CD4-positive, alpha-beta T cell treated with Interleukin-1 beta for 1 hour (primary cell): ENCODE data around the gene C1QL3.
A peak's percentile ranks its signal among the peaks of the same experiment; 100 is the strongest.

Experiments
- DNase-seq, 2 donors: peaks; one replicate each; pipeline ENCODE4 v3.0.0-alpha.2; 2020 to 2022

The C1QL3 gene

GRCh38 chr10:16521311-16522016 is at the start of gene C1QL3:
C1QL3 (minus strand) TSS chr10:16521879; CDS start chr10:16521065, 814 bp downstream.
- peak in 1 of 2 donors; percentile 4 for DNase-seq

GRCh38 chr10:16570731-16571130 is 49.1 kb upstream of the C1QL3 start:
- DNase-seq, result no peak

DNA sequence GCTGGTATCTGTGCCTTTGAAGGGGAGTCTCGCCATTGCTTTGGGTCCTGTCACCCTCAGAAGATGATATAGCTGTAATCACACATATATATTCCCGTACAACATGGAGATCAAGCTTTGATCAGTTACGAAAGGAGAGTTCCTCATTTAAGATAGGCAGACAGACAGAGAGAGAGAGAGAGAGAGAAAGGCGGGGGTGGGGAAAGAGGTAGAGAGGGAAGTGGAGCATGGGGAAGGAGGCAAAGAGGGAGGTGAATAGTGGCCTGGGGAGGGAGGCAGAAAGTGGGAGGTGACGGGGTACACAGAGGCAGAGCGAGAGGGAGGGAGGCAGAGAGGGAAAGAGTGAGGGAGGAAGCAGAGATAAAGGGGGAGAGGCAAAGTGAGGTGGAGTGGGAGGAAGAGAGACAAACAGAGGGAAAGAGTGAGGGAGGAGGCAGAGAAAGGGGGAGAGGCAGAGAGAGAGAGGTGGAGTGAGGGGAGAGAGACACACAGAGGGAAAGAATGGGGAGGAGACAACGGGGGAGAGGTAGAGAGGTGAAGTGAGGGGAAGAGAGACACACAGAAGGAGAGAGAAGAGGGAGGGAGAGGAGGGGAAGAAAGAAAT is 44.6 kb upstream of the C1QL3 start:
- DNase-seq, result no peak

- DNase-seq, result no peak
Observed at GRCh38 chr10:16565604-16566003, 43.9 kb upstream of the C1QL3 start.

- DNase-seq, result no peak
Observed at GRCh38 chr10:16562891-16563290, 41.2 kb upstream of the C1QL3 start.

DNA sequence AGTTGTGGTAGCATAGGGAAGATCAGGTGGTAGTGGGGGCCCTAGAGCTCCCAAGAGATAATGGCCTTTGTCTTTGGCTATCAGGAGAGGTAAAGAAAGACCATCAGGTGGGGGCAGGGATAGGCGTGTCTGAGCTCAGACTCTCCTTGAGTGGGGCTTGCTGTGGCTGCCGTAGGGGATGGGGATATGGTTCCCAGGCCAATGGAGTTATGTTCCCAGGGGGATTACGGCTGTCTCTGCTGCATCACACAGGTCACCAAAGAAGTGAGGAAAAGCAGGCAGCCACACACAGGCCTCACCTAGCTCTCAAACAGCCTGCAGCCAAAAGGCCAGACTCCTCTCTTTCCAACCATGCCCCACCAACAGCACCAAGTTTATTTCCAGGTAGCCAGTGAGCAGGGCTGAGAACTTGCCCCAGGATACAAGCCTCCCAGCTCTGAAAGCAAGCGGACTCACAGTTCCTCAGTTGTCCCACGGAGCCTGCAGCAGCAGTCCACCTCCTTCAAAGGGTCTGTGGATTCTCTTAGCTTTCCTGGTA is 37.6 kb upstream of the C1QL3 start:
- DNase-seq, result no peak

DNA sequence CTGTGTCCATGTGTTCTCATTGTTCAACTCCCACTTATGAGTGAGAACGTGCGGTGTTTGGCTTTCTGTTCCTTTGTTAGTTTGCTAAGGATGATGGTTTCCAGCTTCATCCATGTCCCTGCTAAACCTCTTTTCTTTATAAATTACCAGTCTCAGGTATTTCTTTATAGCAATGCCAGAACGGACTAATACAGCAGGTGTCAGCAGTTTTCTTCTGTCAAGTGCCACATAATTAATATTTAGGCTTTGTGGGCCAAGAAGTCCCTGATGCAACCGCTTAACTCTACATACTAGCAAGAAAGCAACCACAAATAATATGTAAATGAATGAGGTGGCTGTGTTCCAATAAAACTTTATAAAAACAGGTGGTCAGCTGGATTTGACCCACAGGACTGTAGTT is 26.3 kb upstream of the C1QL3 start:
- no peak for DNase-seq

GRCh38 chr10:16545116-16545736 is 23.5 kb upstream of the C1QL3 start:
- DNase-seq, result peak in 1 of 2 donors; percentile 15

DNA sequence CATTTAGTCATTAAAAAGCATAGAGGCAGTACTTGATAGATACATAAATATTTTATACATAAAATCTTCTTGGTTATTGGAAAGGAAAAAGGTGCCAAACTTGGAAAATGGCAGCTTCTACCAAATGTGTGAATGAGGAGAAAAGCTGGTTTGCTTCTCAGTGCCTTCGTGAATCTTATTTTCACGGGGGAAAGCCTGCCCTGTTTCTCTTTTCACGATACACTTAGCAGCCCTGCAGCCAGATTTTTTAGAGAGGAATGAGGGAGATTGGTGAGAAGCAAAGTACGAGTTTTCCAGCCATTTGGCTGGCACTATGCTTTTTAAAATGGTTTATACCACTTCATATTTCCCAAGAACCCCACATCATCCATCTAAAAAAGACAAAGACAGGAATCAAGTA is 22.9 kb upstream of the C1QL3 start:
- no peak for DNase-seq

- no peak for DNase-seq
Observed at GRCh38 chr10:16544099-16544498, 22.4 kb upstream of the C1QL3 start.

- DNase-seq, result no peak
Observed at GRCh38 chr10:16536155-16536554, 14.5 kb upstream of the C1QL3 start.

GRCh38 chr10:16529853-16530252 is 8.2 kb upstream of the C1QL3 start:
- no peak for DNase-seq

DNA sequence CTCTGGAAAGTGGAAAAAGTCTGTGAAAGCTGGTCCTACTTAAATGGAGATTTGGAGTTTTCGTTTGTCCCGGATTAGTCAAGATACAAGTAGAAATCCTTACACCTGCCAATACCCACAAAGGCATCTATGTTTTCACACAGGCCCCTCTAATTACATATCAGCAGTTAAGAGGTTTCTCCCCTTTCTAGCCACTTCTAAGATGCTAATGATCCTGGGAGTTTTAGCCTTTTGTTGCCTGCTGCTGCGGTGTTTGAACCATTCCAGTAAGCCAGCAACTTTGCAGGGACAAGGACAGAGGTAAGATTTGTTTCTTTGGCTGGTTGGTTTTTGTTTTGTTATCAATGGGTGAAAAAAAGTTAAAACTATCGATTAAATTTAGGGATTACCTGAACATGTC is 5.8 kb upstream of the C1QL3 start:
- DNase-seq, result no peak

DNA sequence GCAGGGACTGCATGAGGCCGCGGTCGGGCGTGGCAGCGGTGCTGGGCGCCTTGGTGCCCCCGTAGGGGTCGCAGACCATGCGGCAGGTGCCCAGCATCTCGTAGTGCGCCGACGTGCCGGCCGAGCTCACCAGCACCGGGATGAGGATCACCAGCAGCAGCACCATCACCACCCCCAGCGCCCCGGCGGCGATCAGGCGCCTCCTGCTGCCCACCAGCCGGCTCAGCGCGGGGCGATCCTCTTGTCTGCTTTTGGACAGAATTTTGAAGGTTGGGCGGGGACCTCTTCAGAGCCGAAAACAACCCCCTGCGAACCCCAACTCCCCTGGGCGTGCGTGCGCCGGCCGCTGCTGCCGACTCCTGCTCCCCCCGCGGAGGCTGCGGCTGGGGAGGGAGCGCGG is 779 bp downstream of the C1QL3 start:
- DNase-seq, result peak in 1 of 2 donors; percentile 4

GRCh38 chr10:16519908-16520861 is 1.5 kb downstream of the C1QL3 start:
- DNase-seq, result no peak

DNA sequence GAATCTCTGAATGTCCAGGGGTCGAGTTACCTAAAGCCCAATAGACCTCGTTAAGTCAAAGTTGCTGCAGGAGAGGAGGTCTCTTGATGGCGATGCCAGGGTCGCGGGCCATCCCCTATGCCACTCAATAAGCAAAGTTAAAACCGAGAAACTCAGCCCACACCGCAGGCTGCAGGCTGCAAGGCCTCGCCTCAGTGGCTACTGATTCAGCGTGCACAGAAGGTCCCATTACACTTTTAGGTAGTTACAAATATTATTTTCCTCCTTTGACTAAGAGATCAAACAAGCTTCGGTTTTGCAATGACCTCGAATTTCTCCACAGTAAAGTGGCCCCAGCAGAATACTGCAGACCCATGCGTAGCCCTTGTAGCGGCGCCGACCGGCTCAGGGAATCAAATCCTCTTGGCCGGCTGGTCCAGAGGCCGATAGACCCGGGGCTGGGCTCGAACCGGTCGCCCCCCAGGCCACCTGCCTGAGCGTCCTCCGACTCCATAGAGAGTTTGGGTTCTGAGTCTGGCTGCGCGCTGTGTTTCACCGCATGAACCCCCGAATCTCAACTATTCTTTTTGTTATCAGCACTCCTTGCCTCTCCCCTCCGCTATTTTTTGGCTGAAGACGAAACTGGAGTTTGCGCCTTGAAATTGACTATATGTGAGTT is 2.3 kb downstream of the C1QL3 start:
- no peak for DNase-seq

- no peak for DNase-seq
Observed at GRCh38 chr10:16518822-16519221, 2.9 kb downstream of the C1QL3 start.

DNA sequence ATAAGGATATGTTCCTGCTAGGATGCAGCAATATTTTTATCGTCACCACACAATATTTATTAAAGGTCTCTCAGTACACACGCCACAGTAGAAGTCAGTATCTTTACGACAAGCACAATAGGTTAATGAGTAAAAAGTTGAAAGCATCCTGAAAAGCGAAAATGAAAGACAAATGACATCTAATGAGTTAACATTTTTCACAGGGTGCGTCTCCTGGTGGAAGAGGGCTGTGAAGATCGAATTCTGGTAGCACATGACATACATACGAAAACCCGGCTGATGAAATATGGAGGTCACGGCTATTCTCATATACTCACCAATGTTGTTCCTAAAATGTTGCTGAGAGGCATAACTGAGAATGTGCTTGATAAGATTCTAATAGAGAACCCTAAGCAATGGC is 10.8 kb downstream of the C1QL3 start:
- DNase-seq, result no peak

GRCh38 chr10:16509996-16510395 is 11.7 kb downstream of the C1QL3 start:
- DNase-seq, result no peak

DNA sequence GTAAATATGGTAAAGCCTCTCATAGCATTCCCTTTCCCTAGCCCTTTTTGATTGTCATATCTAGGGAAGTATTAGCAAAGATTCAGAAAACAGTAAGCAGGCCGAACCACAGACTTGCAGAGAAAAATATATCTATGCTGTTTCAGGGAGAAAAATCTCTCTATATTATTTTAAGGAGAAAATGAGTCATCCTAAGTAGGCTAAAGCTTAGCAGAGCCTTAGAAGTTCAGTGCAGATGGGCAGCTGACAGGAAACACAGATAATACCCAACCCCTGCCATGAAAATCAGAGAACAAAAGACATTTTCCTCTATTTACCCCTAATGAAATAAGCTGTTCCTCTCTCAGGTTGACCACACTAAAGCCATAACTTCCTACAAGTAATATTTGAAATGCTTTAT is 16.5 kb downstream of the C1QL3 start:
- DNase-seq, result no peak

GRCh38 chr10:16497911-16498310 is 23.8 kb downstream of the C1QL3 start:
- no peak for DNase-seq

DNA sequence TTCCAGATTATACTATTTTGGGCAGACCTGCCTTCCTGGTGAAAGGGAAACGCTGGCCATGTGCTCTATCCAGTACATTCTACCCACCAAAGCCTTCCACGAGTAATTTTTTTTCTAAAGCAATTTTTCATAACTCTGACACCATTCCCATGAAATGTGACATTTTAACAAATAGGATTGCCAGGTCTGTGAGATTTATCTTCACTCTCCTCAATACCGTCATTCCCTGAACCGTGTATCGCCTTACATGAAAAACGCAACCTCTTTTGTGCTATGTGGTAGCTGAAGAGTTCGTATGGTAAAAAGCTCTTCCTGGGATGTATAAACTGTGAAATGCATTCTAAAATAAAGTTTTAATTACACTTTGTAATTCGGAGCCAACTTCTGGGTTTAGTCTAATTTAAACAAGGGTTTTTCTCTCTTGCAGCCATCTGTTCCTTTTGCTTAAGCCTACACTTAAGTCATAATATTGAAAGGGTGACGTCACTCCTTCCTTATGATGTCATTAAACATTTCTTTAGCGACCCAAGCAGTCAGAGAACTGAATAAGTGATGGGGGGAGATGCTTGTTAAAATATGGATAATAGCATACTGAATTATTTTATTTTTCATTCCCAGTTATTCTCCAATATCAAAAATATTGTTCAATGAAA is 27.7 kb downstream of the C1QL3 start:
- no peak for DNase-seq
